Measurements from ENCODE around the gene TSC2. TPM values are rescaled to one million over a fixed set of nuclear protein-coding genes. Genes with fewer than 3 reads are reported as not detected.

TSC2 gene
- total RNA-seq, 1 donor from 2014 or later: 88.3 TPM

Small RNA genes within 50 kb of the gene (microRNA-seq; reads per million reads assigned to microRNA genes)
- gene MIR1225 (ENCODE audit: borderline number of aligned reads) (not detected), gene MIR3180-5 (ENCODE audit: borderline number of aligned reads) (not detected), gene MIR4516 (ENCODE audit: borderline number of aligned reads) (not detected), gene MIR6511B1 (ENCODE audit: borderline number of aligned reads) (not detected)

Other genes starting within 250 kb of the TSC2 start
- 58.4 TPM for gene HAGH, start 221.2 kb upstream of the TSC2 start, total RNA-seq
- 17.9 TPM for gene FAHD1, start 220.8 kb upstream of the TSC2 start, total RNA-seq
- not detected for gene MEIOB, start 175.8 kb upstream of the TSC2 start, total RNA-seq
- gene HS3ST6, start 129.6 kb upstream of the TSC2 start, total RNA-seq: not detected
- 27.1 TPM for gene MSRB1, start 104.8 kb upstream of the TSC2 start, total RNA-seq
- gene RPL3L, start 93.3 kb upstream of the TSC2 start, total RNA-seq: not detected
- gene NDUFB10, start 88.4 kb upstream of the TSC2 start, total RNA-seq: 126 TPM
- gene RPS2, start 83.2 kb upstream of the TSC2 start, total RNA-seq: 1,385 TPM
- gene RNF151, start 81.1 kb upstream of the TSC2 start, total RNA-seq: not detected
- 26.5 TPM for gene TBL3, start 75.9 kb upstream of the TSC2 start, total RNA-seq
- not detected for gene NOXO1, start 66.5 kb upstream of the TSC2 start, total RNA-seq
- 15.7 TPM for gene GFER, start 63.8 kb upstream of the TSC2 start, total RNA-seq
- gene SYNGR3, start 58.0 kb upstream of the TSC2 start, total RNA-seq: not detected
- 50.5 TPM for gene ZNF598, start 38.2 kb upstream of the TSC2 start, total RNA-seq
- 0.58 TPM for gene NPW, start 28.2 kb upstream of the TSC2 start, total RNA-seq
- 238 TPM for gene NHERF2, start 21.1 kb upstream of the TSC2 start, total RNA-seq
- 9.9 TPM for gene NTHL1, start 151 bp upstream of the TSC2 start, total RNA-seq
- 99.4 TPM for gene PKD1, start 87.9 kb downstream of the TSC2 start, total RNA-seq
- not detected for gene RAB26, start 100.6 kb downstream of the TSC2 start, total RNA-seq
- gene TRAF7, start 107.8 kb downstream of the TSC2 start, total RNA-seq: 63.5 TPM
- 0.06 TPM for gene CASKIN1, start 148.6 kb downstream of the TSC2 start, total RNA-seq
- 21.9 TPM for gene MLST8, start 157.5 kb downstream of the TSC2 start, total RNA-seq
- 2.9 TPM for gene BRICD5, start 162.9 kb downstream of the TSC2 start, total RNA-seq
- 11.8 TPM for gene PGP, start 166.9 kb downstream of the TSC2 start, total RNA-seq
- 15.1 TPM for gene E4F1, start 175.6 kb downstream of the TSC2 start, total RNA-seq
- 0.39 TPM for gene DNASE1L2, start 188.5 kb downstream of the TSC2 start, total RNA-seq
- gene ECI1, start 203.6 kb downstream of the TSC2 start, total RNA-seq: 44.4 TPM
- 123 TPM for gene RNPS1, start 220.1 kb downstream of the TSC2 start, total RNA-seq

Data from mesenteric fat pad (tissue), 1 donor.